ENCODE measurements around the gene SLC4A2.
A peak's percentile ranks its signal among the peaks of the same experiment; 100 is the strongest.

The SLC4A2 gene

GRCh38 chr7:151115121-151115835 is 55.9 kb downstream of the SLC4A2 start:
- peak; percentile 10 for DNase-seq (ENCODE audit: low spot score)

GRCh38 chr7:151115836-151116418 is 56.5 kb downstream of the SLC4A2 start:
- DNase-seq (ENCODE audit: low spot score): no peak

GRCh38 chr7:151116603-151117440 is 57.4 kb downstream of the SLC4A2 start:
- no peak for DNase-seq (ENCODE audit: low spot score)

GRCh38 chr7:151117565-151117964 is 58.2 kb downstream of the SLC4A2 start:
- peak; percentile 58 for DNase-seq (ENCODE audit: low spot score)

- DNase-seq (ENCODE audit: low spot score): no peak
These were observed 59.0 kb downstream of the SLC4A2 start for GRCh38 chr7:151118108-151119054.

GRCh38 chr7:151119055-151119415 is 59.6 kb downstream of the SLC4A2 start:
- no peak for DNase-seq (ENCODE audit: low spot score)

GRCh38 chr7:151119902-151120301 is 60.5 kb downstream of the SLC4A2 start:
- no peak for DNase-seq (ENCODE audit: low spot score)

GRCh38 chr7:151120896-151121295 is 61.5 kb downstream of the SLC4A2 start:
- DNase-seq (ENCODE audit: low spot score): no peak

- no peak for DNase-seq (ENCODE audit: low spot score)
These were observed 62.2 kb downstream of the SLC4A2 start for GRCh38 chr7:151121380-151122170.

GRCh38 chr7:151122276-151122675 is 62.9 kb downstream of the SLC4A2 start:
- DNase-seq (ENCODE audit: low spot score): no peak

- no peak for DNase-seq (ENCODE audit: low spot score)
These were observed 63.4 kb downstream of the SLC4A2 start for GRCh38 chr7:151122796-151123157.

- DNase-seq (ENCODE audit: low spot score): no peak
These were observed 63.9 kb downstream of the SLC4A2 start for GRCh38 chr7:151123158-151123821.

- DNase-seq (ENCODE audit: low spot score): peak; percentile 87
These were observed 64.6 kb downstream of the SLC4A2 start for GRCh38 chr7:151123822-151124464.

- DNase-seq (ENCODE audit: low spot score): no peak
These were observed 65.1 kb downstream of the SLC4A2 start for GRCh38 chr7:151124481-151124880.

GRCh38 chr7:151124899-151125399 is 65.6 kb downstream of the SLC4A2 start:
- no peak for DNase-seq (ENCODE audit: low spot score)

- no peak for DNase-seq (ENCODE audit: low spot score)
These were observed 66.1 kb downstream of the SLC4A2 start for GRCh38 chr7:151125470-151125845.

- DNase-seq (ENCODE audit: low spot score): no peak
These were observed 66.6 kb downstream of the SLC4A2 start for GRCh38 chr7:151125846-151126481.
